CD4-positive, alpha-beta T cell treated with Interleukin-15 for 4 hours (primary cell): ENCODE measurements around the gene RAB27B.
"Not testable (repeated sequence)": the region's sequence is repeated elsewhere in the genome, so short reads cannot be mapped to it uniquely, and the experiment has no call there.

Experiments
- DNase-seq: peaks from one replicate; pipeline ENCODE4 v3.0.0-alpha.2; 2020; ENCODE audit warnings: low spot score

RAB27B gene

DNA sequence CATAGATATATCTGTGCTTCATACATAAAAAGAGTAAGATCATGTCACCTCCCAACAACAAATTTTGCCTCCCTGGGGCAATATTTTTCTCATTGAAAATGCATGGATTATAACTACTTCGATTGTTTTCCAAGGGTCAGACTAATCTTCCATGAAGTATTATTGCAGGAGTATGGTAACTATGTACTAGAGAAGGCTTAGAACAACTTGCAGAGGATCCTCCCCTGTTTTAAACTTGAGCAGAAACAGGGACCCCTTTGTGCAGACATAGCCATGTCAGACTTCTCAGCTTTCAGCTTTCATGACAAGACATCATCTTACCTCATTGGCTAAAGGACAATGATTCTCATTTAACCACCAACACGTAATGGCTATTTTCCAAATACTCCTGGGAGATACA, 13.2 kb upstream of the RAB27B start:
- DNase-seq: no peak

DNA sequence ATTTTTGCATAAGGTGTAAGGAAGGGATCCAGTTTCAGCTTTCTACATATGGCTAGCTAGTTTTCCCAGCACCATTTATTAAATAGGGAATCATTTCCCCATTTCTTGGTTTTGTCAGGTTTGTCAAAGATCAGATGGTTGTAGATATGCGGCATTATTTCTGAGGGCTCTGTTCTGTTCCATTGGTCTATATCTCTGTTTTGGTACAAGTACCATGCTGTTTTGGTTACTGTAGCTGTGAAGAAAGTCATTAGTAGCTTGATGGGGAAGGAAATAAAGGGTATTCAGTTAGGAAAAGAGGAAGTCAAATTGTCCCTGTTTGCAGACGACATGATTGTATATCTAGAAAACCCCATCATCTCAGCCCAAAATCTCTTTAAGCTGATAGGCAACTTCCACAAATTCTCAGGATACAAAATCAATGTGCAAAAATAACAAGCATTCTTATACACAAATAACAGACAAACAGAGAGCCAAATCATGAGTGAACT, 7.4 kb upstream of the RAB27B start:
- DNase-seq: not testable (repeated sequence)

DNA sequence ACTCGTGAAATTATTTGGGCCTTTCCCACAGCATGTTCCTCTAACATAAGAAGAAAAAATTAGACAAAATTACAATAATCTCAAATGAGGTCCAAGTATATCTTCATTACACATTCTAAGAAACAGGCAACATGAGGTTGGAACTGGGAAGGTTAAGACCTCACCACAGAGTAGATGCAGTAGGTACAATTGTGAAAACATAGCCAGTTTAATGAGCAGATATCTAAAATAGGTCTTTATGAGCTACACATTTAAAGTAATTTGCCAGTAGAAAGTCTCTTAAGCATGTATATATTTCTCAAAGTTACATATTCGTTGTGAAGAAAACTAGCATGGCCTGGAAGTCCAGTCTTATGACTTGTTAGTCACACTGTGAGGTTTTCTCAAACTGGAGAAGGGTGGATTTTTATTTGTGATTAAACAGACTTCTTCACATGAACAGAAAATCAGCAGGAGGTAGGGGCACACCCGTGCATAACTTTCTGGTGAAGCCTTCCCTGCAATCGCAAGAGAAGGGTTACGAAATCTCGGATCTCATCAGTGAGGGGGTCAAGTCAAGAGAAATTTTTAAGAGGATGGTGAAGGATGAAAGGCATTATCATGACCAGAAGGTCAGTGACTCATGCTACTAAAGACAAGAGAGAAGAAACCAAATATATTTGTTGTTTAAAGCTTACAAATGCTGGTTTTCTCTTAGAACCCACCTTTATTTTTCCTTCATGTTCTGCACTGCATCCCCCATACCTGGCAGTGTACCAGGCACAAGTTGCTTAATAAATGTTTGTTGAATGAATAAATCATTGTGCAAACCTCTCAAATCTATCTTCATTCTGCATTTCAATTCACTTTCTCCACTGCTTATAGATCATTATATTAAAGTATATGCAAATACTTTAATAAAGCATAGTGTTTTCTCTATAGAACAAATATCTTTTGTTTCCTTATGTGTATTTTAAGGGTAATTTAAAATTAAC, 5.1 kb upstream of the RAB27B start:
- no peak for DNase-seq

DNA sequence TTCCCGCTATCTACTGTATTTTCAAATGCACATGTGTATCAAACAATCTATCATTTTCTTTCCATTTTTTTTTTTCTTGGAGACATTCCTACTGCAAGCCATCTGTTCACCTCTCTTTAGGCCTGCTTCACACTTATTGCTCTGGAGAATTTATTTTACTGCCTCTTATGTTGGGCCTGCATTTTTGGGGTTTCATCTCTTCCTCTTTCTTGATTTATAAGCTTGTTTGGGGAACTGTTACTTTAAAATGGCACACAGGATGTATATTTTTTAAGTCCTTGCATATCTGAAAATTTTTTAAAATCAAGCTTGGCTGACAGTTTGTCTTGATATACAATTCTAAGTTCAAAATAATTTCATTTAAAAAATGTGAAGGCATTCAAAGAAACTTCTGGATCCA, 3.5 kb upstream of the RAB27B start:
- no peak for DNase-seq

DNA sequence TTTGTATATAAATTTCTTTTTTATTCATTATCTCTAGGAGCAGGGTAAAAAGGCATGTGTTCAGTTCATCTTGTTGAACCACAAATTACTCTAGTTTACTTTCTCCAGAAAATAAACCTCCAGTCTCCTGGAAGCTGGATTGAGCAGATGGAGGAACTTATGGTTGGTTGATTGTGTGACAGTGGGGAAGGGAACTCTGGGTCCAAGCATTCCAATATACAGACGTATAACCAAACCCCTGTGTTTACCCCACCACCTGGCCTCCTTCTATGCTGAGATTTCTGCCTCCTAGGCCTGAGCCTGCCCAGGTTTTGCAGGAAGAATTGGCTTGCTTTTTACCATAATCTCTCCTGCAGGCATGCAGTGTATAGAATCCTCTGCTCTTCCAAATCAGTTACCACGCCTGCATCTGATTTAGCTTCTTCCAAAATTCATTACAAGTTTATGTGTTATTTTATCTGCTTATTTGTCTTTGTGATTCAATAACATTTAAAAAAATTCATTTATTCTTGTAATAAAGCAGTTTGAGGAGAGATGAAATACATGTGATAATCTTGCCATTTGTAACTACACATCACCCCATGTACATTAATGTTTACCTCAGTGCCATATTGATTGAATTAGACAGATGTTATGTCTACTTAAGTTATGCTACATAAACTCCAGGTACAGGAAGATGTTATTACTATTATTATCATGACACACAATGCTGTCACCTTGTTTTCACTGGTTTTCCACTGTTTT, 2.5 kb upstream of the RAB27B start:
- DNase-seq: no peak

DNA sequence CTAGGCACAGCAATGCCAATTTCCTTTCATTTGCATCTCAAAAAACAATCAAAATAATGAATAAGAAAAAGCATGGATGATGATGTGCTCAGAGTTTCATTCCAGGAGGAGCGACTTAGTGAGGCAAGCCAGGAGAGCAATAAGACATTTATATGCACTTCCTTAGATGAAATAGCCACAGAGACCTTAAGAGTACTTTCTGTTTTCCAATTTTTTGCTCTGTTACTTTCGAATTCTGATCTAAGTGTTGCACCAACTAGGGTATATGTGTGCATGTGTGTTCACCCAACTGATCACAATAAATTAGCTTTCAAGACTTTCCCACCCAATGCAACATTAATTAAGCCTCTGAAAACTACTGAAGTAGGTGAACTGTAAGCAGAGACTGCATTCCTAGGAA, 709 bp downstream of the RAB27B start:
- no peak for DNase-seq

DNA sequence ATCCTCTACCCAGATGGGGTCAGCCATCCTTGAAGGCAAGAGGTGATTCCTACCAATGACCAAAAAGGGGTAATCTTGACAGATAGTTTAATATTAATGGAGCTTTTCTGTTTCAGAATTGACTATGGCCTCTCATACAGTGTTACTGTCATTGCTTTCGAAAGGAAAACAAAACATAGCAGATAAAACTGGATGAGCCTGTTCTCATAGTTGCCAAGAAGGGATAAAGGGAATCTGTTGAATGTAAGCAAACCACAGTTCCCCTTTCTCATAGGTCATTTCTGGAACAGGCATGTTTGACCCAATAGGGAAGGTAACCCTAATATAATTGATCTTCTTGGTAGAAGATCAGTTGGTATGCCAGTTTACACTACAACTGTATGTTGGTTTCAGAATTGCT, 1.6 kb downstream of the RAB27B start:
- no peak for DNase-seq

DNA sequence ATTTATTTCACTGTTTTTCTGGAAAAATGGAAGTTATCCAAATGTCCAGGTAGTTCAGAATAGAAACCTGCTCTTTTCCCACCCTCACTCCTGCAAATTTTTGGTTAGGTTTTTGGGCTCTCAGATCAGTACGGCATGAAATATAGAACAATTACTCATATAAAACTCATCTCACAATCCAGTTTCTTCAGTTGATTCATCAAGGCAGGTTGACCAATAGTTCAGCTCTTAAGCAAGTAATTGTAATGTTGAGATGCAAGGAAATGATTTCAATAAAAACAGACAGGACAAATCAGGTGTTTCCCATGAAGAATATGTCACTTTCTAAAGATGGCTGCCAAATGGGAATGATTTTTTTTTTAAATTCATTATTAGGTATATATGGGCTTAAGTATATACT, 2.0 kb downstream of the RAB27B start:
- no peak for DNase-seq

DNA sequence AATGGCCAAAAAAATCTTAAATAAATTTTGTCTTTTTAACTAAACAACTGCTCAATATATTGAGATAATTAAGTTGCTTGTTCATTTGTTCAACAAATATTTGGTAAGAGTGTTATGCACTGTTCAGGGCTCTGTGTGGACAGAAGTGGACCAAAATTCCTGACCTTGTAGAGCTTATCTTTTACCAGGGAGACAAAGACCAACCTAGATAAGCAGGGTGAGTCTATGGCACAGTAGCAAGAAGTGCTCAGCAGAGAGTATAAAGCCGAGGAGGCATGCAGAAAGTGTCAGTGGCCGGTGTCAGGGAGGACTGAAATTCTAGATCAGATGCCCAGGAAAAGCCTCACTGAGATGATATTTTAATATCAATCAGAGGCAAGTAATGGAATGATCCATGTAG, 2.6 kb downstream of the RAB27B start:
- DNase-seq: no peak

DNA sequence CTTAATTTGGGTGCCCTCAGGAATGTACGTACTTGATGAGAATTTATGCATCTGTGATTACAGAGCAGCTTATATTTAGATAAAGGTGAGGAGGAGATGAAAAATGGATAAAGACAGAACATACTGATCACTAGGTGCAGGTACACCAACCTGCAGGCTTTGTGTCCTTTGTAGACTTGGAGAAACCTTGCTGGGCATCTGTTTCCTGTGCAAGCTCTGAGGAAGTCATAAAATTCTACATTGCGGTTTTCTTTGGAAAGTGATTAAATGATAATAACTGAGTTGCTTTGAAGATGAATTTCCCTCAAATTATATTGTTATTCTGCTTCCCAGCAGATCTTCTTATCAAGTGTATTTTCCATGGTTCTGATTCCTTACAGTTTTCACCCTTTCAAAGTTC, 7.7 kb downstream of the RAB27B start:
- no peak for DNase-seq

DNA sequence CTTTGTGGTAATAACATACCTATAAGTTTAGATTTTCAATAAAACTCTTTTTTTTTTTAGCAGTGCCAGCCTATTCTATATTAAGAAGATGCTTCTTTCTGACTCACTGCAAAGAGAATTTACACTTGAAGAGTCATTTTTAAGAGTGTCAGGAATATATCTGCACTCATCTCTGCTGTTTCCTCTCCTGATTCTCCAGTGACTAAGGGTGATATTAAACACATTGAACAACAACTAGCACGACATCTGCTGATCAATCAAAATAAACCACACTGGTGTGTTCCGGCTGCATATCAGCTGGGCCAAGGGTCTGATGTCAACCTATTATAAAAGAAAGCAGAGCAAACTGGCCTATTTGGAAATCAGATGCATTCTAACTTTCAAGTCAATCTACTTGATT, 15.0 kb downstream of the RAB27B start:
- DNase-seq: no peak

DNA sequence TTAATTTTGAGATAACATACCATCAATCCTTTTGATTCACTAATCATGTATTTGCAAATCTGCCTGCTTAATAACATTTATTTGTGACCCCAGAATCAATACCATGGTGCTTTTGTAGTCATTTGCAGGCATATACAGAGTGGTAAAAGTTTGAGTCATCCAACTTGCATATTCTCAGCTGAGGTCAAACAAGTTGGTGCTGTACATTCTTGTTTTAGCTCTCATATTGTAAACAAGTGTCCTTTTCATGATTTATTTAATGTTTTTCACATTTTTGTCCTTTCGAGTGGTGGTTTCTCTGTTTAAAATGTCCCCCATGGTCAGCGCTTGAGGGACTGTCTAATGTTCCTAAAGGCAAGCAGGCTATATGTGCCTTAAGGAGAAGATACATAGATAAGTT, 17.5 kb downstream of the RAB27B start:
- no peak for DNase-seq

DNA sequence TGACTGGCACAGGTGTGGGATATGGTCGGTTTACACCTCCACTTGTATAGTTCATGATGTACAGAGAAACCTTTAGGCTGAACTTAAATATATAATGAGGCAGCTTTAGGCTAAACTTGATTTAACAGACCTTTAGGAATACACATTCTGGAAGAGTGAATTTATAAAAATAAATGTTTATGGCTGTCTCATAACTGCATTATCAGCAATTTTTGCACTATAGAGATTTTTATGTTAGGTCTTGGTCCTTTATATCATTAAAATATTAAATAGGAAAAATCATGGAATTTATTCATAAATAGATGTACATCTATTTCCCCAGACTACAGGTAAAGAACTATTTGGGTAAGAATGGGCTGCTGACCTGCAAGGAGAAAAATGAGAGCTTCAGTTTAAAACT, 19.8 kb downstream of the RAB27B start:
- no peak for DNase-seq

DNA sequence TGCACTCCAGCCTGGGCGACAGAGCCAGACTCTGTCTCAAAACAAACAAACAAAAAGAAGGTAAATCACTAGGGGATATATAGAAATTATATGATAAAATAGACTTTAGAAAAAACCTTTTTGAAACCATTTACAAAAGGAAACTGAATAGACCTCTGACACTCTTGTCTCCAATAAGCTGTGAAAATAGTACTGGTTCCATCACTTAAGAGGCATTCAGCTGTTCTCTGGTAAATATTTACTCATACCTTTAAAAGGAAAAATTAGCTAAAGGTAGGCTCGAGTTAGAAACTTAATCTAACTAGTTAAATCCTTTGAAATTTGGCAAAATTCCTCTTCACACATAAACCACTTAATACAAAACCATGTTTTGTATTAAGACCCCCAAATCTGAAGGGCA, 21.4 kb downstream of the RAB27B start:
- DNase-seq: no peak

DNA sequence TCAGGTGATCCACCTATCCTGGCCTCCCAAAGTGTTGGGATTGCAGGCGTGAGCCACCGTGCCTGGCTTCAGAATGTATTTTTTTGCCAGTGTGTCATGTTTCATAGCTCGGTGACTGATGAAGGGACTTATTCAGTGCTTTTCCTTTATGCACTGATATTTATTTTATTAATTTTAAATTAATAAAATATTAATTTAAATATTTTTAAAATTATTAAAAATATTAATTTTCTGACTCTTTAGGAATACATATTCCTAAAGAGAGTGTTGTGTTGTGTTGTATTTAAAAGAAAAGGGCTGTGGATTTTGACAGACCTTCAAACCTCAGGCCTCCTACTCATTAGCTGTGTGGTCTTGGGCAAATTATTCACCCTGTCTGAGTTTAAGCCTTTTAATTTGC, 22.3 kb downstream of the RAB27B start:
- no peak for DNase-seq

DNA sequence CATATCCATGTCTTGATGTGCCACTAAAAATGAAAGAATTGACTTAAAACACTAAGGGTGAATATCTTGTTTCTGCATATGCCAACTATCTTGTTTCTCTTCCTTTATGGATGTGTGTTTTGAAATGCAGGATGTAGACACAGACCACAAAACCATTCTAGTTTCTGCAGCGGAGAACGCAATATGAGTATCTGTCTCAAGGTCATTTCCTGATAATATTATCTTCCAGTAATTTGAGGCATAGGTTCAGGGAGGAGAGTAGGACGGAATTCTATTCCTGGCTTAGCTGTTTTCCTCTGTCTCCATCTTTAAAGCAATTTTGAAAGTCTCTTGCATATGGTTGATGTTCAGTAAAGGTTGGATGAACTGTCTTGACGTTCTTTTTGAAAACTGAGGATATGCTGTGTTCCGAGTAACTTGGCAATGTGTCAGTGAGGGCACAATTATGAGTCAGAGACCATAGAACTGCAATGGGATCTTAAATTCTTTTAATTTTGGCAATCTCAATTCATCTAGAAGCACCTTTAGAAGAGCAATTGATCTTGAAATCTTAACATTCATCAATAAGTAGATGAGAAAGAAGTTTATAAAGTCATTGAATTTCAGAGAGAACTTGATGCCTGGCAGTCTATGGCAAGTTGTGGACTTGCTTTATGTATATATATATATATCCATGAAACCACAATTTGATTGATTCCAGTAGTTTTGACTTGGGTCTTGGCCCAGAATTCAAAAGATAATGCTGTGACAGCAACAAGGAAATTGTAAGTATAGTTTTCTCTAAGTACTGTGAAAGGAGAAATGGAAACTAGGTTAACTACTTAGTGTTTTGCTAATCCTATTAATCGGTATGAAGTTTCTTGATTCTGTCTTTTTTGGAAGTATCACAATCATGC, 24.8 kb downstream of the RAB27B start:
- no peak for DNase-seq

DNA sequence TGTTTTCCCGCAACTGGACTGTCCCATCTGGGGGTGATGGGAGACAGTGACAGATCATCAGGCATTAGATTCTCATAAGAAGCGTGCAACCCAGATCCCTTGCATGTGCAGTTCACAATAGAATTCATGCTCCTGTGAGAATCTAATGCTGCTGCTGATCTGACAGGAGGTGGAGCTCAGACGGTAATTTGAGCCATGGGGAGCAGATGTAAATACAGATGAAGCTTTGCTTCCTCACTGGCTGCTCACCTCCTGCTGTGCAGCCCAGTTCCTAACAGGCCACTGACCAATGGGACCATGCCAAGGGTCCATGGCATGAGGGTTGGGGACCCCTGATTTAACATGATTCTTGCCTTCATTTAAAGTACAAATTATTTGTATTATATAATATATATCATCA, 26.8 kb downstream of the RAB27B start:
- DNase-seq: not testable (repeated sequence)

DNA sequence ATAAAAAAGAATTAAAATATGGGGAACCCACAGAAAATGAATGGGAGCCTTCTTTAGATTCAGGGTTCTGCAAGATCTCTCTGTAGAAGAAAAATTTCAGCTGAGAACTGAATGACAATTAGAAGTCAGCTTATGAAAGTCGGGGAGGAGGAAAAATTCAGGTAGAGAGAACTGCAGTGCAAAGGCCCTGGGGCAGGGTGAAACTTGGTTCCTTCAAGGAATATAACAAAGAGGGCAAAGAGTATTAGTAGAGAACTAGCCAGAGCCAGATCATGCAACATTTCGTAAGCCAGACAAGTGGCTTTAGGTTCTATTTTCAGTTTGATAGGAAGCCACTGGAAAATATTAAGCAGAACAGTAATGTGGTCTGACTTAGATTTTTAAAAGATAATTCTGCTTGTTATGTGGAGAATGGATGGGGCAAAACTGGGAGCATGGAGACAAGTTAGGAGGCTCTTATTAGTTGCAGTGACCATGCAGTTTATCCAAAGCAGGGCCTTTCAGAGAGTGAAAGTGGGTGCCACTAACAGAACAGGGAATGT, 27.9 kb downstream of the RAB27B start:
- no peak for DNase-seq

DNA sequence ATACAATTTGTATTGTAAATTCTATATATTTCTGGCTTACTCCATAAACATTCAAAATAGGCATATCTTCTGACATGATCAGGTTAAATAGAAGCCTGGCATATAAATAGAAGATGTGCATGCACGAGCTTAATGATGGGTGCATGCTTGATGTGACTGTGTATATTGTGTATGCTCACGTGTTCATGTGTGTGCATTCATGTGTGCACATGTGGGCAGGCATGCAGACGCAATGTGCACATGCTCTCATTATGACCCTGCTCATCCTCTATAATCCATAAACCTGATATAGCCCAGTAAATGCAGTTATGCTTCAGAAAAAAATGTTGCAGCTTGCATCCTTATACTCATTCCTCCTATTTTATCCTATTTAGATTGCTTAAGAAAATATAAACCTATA, 29.2 kb downstream of the RAB27B start:
- no peak for DNase-seq

DNA sequence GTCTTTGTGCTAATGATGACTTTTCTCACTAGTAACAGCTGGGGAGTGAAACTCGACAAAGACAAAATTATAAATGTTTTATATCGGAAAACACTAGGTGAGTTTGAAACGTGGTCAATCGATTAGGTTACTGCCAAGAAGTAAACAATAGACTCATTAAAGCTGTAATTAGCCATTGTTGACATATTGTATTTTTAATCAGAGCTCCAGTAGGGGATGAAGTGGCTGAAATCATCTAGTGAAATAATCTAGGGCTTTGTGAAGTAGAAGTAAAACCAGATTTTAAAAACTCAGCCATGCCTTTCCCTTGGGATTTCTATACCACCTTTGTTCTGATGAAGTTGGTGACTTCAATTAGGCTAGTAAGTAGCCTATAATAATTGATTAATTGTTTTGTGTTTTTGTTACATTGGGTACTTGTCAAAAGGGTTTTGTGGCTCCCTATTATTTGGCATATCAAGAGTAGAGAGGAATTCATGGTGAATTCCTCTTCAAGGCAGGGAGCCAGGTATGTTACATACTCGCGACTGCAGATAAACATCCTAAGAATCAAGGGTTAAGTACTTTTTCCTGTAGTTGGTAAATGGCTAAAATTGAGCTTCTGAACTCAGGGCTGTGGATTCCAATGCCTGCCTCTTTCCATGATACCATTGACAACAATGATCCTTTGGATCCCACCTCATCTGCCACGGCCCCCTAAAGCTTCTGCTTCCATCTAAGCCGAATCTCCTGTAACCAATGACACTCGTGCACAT, 31.6 kb downstream of the RAB27B start:
- DNase-seq: no peak

DNA sequence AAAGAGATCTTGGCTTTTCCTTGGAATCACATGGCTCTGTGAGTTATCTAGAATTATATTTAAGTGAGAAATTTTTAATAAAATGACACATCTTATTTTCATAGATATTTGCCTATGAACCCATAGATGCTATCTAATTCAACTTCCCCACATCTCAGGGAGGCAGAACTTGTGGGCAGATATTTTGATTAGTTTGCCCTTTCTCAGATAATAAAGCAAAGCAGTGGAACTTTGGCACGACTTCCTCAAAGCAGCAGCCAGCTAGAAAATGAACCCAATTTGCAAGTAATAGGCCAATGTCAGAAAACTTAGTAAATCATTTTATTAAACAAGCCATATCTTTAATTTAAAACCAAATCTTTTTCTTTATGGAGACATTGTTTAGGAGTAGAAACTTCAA, 32.7 kb downstream of the RAB27B start:
- DNase-seq: no peak
